Subcutaneous adipose tissue (tissue), 4 donors: ENCODE data around the gene GINS2. TPM values are rescaled to one million over a fixed set of nuclear protein-coding genes. Genes with fewer than 3 reads are reported as not detected.

Experiments used
- CTCF ChIP-seq: fragments of 450-650 bp; IDR thresholded peaks from one replicate; pipeline ENCODE4 v1.5.1; 2016; ENCODE audit warnings: low read depth, mild to moderate bottlenecking, control low read depth, antibody characterized with exemption, moderate library complexity
- total RNA-seq, 4 donors: library from RNA; depleted of rRNA; stranded (reverse); fragments of >200 nt; gene quantifications; one replicate each; pipeline ENCODE4 v1.1.0, GENCODE V29; 2016

Gene GINS2
- total RNA-seq, 4 donors from 2014 or later, result 0.22 to 0.68 TPM; not detected in 2

GRCh38 chr16:85634747-85635544 lies 53.8 kb downstream of the GINS2 start:
- no peak for TF ChIP-seq CTCF

GRCh38 chr16:85633888-85634287 lies 54.9 kb downstream of the GINS2 start:
- no peak for TF ChIP-seq CTCF

- no peak for TF ChIP-seq CTCF
These were observed 55.4 kb downstream of the GINS2 start for GRCh38 chr16:85633438-85633743.

GRCh38 chr16:85632709-85633437 lies 55.9 kb downstream of the GINS2 start:
- no peak for TF ChIP-seq CTCF

GRCh38 chr16:85631802-85632393 lies 56.9 kb downstream of the GINS2 start:
- no peak for TF ChIP-seq CTCF

GRCh38 chr16:85631230-85631629 lies 57.5 kb downstream of the GINS2 start:
- no peak for TF ChIP-seq CTCF

GRCh38 chr16:85629853-85630252 lies 58.9 kb downstream of the GINS2 start:
- no peak for TF ChIP-seq CTCF
